ENCODE measurements around the gene ARIH1. TPM values are rescaled to one million over a fixed set of nuclear protein-coding genes. Genes with fewer than 3 reads are reported as not detected.

ARIH1 gene
- total and polyA plus RNA-seq, 2 experiments from 2014 or later: 93.1 to 132 TPM

- Histone ChIP-seq H3K27ac (no peak overlapping the region), H3K4me3 (no peak overlapping the region), H3K27me3 (no peaks in the 10 kb centered on the region), H3K4me1 (ENCODE audit: low read depth) (peaks cover 1% of the 10 kb centered on the region), H3K36me3 (no peaks in the 10 kb centered on the region), H3K9me3 (ENCODE audit: low read depth) (no peaks in the 10 kb centered on the region)
- DNase-seq (ENCODE audit: low read depth in 1 of 2, low spot score in 1 of 2): no peak
- TF ChIP-seq, protein P1, sequence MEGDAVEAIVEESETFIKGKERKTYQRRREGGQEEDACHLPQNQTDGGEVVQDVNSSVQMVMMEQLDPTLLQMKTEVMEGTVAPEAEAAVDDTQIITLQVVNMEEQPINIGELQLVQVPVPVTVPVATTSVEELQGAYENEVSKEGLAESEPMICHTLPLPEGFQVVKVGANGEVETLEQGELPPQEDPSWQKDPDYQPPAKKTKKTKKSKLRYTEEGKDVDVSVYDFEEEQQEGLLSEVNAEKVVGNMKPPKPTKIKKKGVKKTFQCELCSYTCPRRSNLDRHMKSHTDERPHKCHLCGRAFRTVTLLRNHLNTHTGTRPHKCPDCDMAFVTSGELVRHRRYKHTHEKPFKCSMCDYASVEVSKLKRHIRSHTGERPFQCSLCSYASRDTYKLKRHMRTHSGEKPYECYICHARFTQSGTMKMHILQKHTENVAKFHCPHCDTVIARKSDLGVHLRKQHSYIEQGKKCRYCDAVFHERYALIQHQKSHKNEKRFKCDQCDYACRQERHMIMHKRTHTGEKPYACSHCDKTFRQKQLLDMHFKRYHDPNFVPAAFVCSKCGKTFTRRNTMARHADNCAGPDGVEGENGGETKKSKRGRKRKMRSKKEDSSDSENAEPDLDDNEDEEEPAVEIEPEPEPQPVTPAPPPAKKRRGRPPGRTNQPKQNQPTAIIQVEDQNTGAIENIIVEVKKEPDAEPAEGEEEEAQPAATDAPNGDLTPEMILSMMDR (IDR thresholded peaks at IDR 0.05; ENCODE audit: low read depth, low read length): no peak
Measured at GRCh38 chr15:72507402-72508092, 33.4 kb downstream of the ARIH1 start.

GRCh38 chr15:72509484-72509883 lies 35.4 kb downstream of the ARIH1 start:
- TF ChIP-seq, protein P1 (IDR thresholded peaks at IDR 0.05; ENCODE audit: low read depth, low read length): no peak
- DNase-seq (ENCODE audit: low read depth in 1 of 2, low spot score in 1 of 2): no peak
- Histone ChIP-seq H3K4me1 (ENCODE audit: low read depth) (no peaks in the 10 kb centered on the region), H3K4me3 (no peak overlapping the region), H3K9me3 (ENCODE audit: low read depth) (no peaks in the 10 kb centered on the region), H3K36me3 (no peaks in the 10 kb centered on the region), H3K27ac (no peak overlapping the region), H3K27me3 (no peaks in the 10 kb centered on the region)

GRCh38 chr15:72511536-72511935 lies 37.4 kb downstream of the ARIH1 start:
- H3K9me3 ChIP-seq (ENCODE audit: low read depth): no peaks in the 10 kb centered on the region
- no peaks in the 10 kb centered on the region for H3K4me1 ChIP-seq (ENCODE audit: low read depth)
- TF ChIP-seq, protein P1 (IDR thresholded peaks at IDR 0.05; ENCODE audit: low read depth, low read length): no peak
- no peak for DNase-seq (ENCODE audit: low read depth in 1 of 2, low spot score in 1 of 2)
- no peak overlapping the region for H3K4me3 ChIP-seq
- no peaks in the 10 kb centered on the region for H3K27me3 ChIP-seq
- no peaks in the 10 kb centered on the region for H3K36me3 ChIP-seq
- H3K27ac ChIP-seq: no peak overlapping the region

GRCh38 chr15:72515591-72516389 lies 41.7 kb downstream of the ARIH1 start:
- Histone ChIP-seq H3K9me3 (ENCODE audit: low read depth) (no peaks in the 10 kb centered on the region), H3K4me3 (no peak overlapping the region), H3K36me3 (no peaks in the 10 kb centered on the region), H3K27ac (peak overlapping the region; percentile 10), H3K27me3 (no peaks in the 10 kb centered on the region), H3K4me1 (ENCODE audit: low read depth) (no peaks in the 10 kb centered on the region)
- TF ChIP-seq, protein P1 (IDR thresholded peaks at IDR 0.05; ENCODE audit: low read depth, low read length): no peak
- peak in 1 of 2 donors; percentile 56 for DNase-seq (ENCODE audit: low read depth in 1 of 2, low spot score in 1 of 2)

DNA sequence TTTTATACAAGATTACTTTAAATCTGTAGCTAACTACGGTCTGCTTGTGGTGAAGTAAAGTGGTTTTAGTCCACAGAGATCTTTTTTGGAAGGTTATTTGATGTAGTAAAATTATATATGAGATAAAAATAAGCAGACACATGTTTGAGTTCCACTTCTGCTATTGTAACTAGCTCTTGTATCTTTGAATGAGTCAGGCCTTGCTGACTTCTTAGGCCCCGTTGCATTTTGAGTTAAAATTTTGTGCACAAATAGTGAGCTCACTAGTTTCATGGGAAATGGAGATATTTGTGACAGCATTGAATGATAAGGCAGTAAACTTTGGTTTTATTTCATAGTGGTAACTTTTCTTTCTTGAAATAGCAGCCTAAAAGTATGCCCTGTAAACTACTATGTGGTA lies 42.6 kb downstream of the ARIH1 start:
- Histone ChIP-seq H3K27me3 (no peaks in the 10 kb centered on the region), H3K9me3 (ENCODE audit: low read depth) (no peaks in the 10 kb centered on the region), H3K27ac (peak overlapping the region; percentile 26), H3K36me3 (no peaks in the 10 kb centered on the region), H3K4me3 (no peak overlapping the region), H3K4me1 (ENCODE audit: low read depth) (no peaks in the 10 kb centered on the region)
- no peak for DNase-seq (ENCODE audit: low read depth in 1 of 2, low spot score in 1 of 2)
- TF ChIP-seq, protein P1 (IDR thresholded peaks at IDR 0.05; ENCODE audit: low read depth, low read length): no peak
